Ectodermal cell (in vitro differentiated cells): ENCODE results near the gene MSL3.

Source experiments
- H3K27ac ChIP-seq: 2 replicates; pipeline ENCODE4 v1.7.0; 2013; ENCODE audit warnings: mild to moderate bottlenecking, low read depth, low read length; ENCODE audit not compliant: insufficient read depth, poor library complexity, severe bottlenecking
- H3K27me3 ChIP-seq: 2 replicates; pipeline ENCODE4 v1.7.0; 2013; ENCODE audit warnings: mild to moderate bottlenecking, low read length; ENCODE audit not compliant: insufficient read depth, control insufficient read depth, poor library complexity, severe bottlenecking
- H3K36me3 ChIP-seq: one replicate; pipeline ENCODE4 v1.7.0; 2013; ENCODE audit warnings: low read length; ENCODE audit not compliant: control insufficient read depth, insufficient read depth
- H3K4me1 ChIP-seq: one replicate; pipeline ENCODE4 v1.7.0; 2013; ENCODE audit warnings: low read length; ENCODE audit not compliant: control insufficient read depth, insufficient read depth
- H3K4me3 ChIP-seq: 2 replicates; pipeline ENCODE4 v1.7.0; 2013; ENCODE audit warnings: low read depth, low read length, control low read depth; ENCODE audit not compliant: insufficient read depth
- H3K9me3 ChIP-seq: 2 replicates; pipeline ENCODE4 v1.7.0; 2013; ENCODE audit warnings: mild to moderate bottlenecking, low read length, moderate library complexity; ENCODE audit not compliant: control insufficient read depth
- WGBS, 2 experiments: methylation state at CpG; one replicate each; pipeline ENCODE4 v1.1.7; 2013; ENCODE audit warnings: missing lambda C conversion rate in 2 of 2; 5-methylcytosine and 5-hydroxymethylcytosine counted together

Gene MSL3

GRCh38 chrX:11781734-11782370, 23.8 kb downstream of the MSL3 start:
- no peaks in the 10 kb centered on the region for H3K4me1 ChIP-seq
- no peaks in the 10 kb centered on the region for H3K9me3 ChIP-seq
- H3K4me3 ChIP-seq = no peak overlapping the region
- H3K27ac ChIP-seq = no peak overlapping the region
- no peaks in the 10 kb centered on the region for H3K36me3 ChIP-seq
- WGBS, 2 experiments = 80 to 88% methylated on average over 2 to 3 of the region's 3 CpGs
- no peaks in the 10 kb centered on the region for H3K27me3 ChIP-seq

- H3K9me3 ChIP-seq = no peaks in the 10 kb centered on the region
- H3K27me3 ChIP-seq = no peaks in the 10 kb centered on the region
- no peaks in the 10 kb centered on the region for H3K36me3 ChIP-seq
- no peaks in the 10 kb centered on the region for H3K4me1 ChIP-seq
- no peak overlapping the region for H3K27ac ChIP-seq
- WGBS, 2 experiments = 67 to 80% methylated on average over 1 of the region's 1 CpG
- no peak overlapping the region for H3K4me3 ChIP-seq
Measured at GRCh38 chrX:11784543-11784942, 26.5 kb downstream of the MSL3 start.

- WGBS, 2 experiments = 89 to 100% methylated on average over 2 to 5 of the region's 5 CpGs
- Histone ChIP-seq H3K4me3 (no peak overlapping the region), H3K27ac (no peak overlapping the region), H3K36me3 (no peaks in the 10 kb centered on the region), H3K27me3 (no peaks in the 10 kb centered on the region), H3K9me3 (no peaks in the 10 kb centered on the region), H3K4me1 (no peaks in the 10 kb centered on the region)
Measured at GRCh38 chrX:11786862-11787261, 28.8 kb downstream of the MSL3 start.

GRCh38 chrX:11787564-11787963, 29.5 kb downstream of the MSL3 start:
- H3K4me1 ChIP-seq = no peaks in the 10 kb centered on the region

GRCh38 chrX:11789809-11790208, 31.8 kb downstream of the MSL3 start:
- Histone ChIP-seq H3K9me3 (no peaks in the 10 kb centered on the region), H3K4me3 (no peak overlapping the region), H3K27ac (no peak overlapping the region)

More at GRCh38 chrX:11787564-11787963, 29.5 kb downstream of the MSL3 start:
- no peaks in the 10 kb centered on the region for H3K27me3 ChIP-seq
- H3K27ac ChIP-seq = no peak overlapping the region
- 15 to 20% methylated on average over 18 of the region's 18 CpGs for WGBS, 2 experiments
- H3K4me3 ChIP-seq = no peak overlapping the region
- no peaks in the 10 kb centered on the region for H3K36me3 ChIP-seq
- no peaks in the 10 kb centered on the region for H3K9me3 ChIP-seq

GRCh38 chrX:11791090-11791489, 33.1 kb downstream of the MSL3 start:
- Histone ChIP-seq H3K36me3 (no peaks in the 10 kb centered on the region), H3K9me3 (no peaks in the 10 kb centered on the region), H3K27me3 (no peaks in the 10 kb centered on the region), H3K27ac (no peak overlapping the region), H3K4me3 (no peak overlapping the region), H3K4me1 (no peaks in the 10 kb centered on the region)

More at GRCh38 chrX:11789809-11790208, 31.8 kb downstream of the MSL3 start:
- WGBS, 2 experiments = 91 to 94% methylated on average over 1 of the region's 1 CpG
- no peaks in the 10 kb centered on the region for H3K4me1 ChIP-seq
- no peaks in the 10 kb centered on the region for H3K36me3 ChIP-seq
- H3K27me3 ChIP-seq = no peaks in the 10 kb centered on the region

GRCh38 chrX:11791537-11791936, 33.5 kb downstream of the MSL3 start:
- Histone ChIP-seq H3K4me3 (no peak overlapping the region), H3K4me1 (no peaks in the 10 kb centered on the region), H3K9me3 (no peaks in the 10 kb centered on the region), H3K27me3 (no peaks in the 10 kb centered on the region), H3K27ac (no peak overlapping the region), H3K36me3 (no peaks in the 10 kb centered on the region)
- no CpG with 5 or more reads among the region's 1 CpG for WGBS, 2 experiments

- no peak overlapping the region for H3K27ac ChIP-seq
Measured at GRCh38 chrX:11792461-11793421, 34.7 kb downstream of the MSL3 start.

GRCh38 chrX:11793734-11794133, 35.7 kb downstream of the MSL3 start:
- no peaks in the 10 kb centered on the region for H3K4me1 ChIP-seq
- no peaks in the 10 kb centered on the region for H3K36me3 ChIP-seq
- no peak overlapping the region for H3K27ac ChIP-seq
- no peak overlapping the region for H3K4me3 ChIP-seq
- H3K27me3 ChIP-seq = no peaks in the 10 kb centered on the region
- H3K9me3 ChIP-seq = no peaks in the 10 kb centered on the region
- WGBS, 2 experiments = 88 to 91% methylated on average over 6 of the region's 6 CpGs

More at GRCh38 chrX:11792461-11793421, 34.7 kb downstream of the MSL3 start:
- 93 to 95% methylated on average over 7 to 8 of the region's 8 CpGs for WGBS, 2 experiments
- no peak overlapping the region for H3K4me3 ChIP-seq
- no peaks in the 10 kb centered on the region for H3K9me3 ChIP-seq
- H3K4me1 ChIP-seq = no peaks in the 10 kb centered on the region
- no peaks in the 10 kb centered on the region for H3K36me3 ChIP-seq
- H3K27me3 ChIP-seq = no peaks in the 10 kb centered on the region

- no peak overlapping the region for H3K4me3 ChIP-seq
- no peaks in the 10 kb centered on the region for H3K27me3 ChIP-seq
- WGBS, 2 experiments = 100% methylated on average over 1 of the region's 2 CpGs; no CpG with 5 or more reads in 1 of the 2 experiments
Measured at GRCh38 chrX:11813341-11813740, 55.3 kb downstream of the MSL3 start.

More at GRCh38 chrX:11813341-11813740, 55.3 kb downstream of the MSL3 start:
- H3K9me3 ChIP-seq = no peaks in the 10 kb centered on the region
- no peaks in the 10 kb centered on the region for H3K4me1 ChIP-seq
- no peaks in the 10 kb centered on the region for H3K36me3 ChIP-seq
- H3K27ac ChIP-seq = no peak overlapping the region
